GM18858 (cell line): Measurements from ENCODE around the gene MMP14.
"Not testable (repeated sequence)": the region's sequence is repeated elsewhere in the genome, so short reads cannot be mapped to it uniquely, and the experiment has no call there.

Source experiments
- ATAC-seq: cut with Tn5 transposase; IDR thresholded peaks from one replicate; pipeline ENCODE4 v1.9.1; 2021; ENCODE audit not compliant: unreplicated experiment

The MMP14 gene

GRCh38 chr14:22841311-22841710 is 4.9 kb downstream of the MMP14 start:
- ATAC-seq: no peak

GRCh38 chr14:22841769-22842168 is 5.4 kb downstream of the MMP14 start:
- ATAC-seq: no peak

DNA sequence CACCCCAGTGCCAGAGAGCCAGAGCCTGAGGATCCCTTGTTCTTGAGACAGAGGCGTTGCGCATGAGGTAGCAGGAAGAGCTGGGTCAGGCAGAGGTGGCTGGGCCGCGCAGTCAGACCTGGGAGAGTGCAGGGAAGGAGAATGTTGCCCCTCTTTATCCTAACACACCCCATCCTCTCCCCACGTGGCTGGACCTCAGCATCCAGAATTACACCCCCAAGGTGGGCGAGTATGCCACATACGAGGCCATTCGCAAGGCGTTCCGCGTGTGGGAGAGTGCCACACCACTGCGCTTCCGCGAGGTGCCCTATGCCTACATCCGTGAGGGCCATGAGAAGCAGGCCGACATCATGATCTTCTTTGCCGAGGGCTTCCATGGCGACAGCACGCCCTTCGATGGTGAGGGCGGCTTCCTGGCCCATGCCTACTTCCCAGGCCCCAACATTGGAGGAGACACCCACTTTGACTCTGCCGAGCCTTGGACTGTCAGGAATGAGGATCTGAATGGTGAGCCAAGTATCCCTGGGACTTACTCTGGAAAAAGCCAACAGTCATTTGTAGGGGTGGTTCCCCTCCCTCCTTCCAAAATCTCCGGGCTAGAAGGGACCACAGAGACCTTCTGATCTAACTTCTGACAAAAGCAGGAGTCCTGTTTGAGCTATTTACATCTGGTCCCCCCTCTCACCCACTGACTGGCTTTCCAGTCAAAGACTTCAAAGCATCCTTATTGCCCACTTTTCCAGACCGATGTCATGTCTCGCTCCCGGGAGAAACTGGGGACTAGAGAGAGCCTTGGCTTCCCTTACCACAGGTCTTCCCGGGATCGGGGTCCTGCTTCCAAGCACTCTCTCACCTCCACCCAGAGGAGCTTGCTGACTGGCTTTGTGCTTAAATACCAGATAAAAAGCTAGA is 6.1 kb downstream of the MMP14 start:
- no peak for ATAC-seq

DNA sequence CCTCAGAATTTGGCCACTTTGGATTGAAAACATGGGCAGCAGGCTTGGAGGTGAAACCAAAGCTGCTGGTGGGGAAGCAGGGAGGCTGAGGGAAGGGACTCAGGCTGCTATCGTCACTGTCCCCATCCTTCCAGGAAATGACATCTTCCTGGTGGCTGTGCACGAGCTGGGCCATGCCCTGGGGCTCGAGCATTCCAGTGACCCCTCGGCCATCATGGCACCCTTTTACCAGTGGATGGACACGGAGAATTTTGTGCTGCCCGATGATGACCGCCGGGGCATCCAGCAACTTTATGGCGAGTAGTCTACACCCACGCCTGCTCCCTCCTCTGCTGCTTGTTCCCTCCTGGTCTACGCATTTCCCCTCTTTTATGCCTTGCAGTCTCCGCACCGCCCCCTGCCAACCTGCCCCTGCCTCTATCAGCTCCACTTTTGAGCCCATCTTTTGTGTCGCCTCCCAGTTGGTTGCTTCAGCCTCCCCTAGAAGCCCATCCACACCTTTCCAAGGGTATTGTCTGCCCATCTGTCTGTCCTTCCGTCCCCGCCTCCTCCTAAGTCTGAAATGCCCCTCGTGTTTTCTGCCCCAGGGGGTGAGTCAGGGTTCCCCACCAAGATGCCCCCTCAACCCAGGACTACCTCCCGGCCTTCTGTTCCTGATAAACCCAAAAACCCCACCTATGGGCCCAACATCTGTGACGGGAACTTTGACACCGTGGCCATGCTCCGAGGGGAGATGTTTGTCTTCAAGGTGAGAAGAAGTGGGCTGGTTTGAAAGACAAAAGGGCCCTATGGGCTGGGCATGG is 6.9 kb downstream of the MMP14 start:
- ATAC-seq: no peak

DNA sequence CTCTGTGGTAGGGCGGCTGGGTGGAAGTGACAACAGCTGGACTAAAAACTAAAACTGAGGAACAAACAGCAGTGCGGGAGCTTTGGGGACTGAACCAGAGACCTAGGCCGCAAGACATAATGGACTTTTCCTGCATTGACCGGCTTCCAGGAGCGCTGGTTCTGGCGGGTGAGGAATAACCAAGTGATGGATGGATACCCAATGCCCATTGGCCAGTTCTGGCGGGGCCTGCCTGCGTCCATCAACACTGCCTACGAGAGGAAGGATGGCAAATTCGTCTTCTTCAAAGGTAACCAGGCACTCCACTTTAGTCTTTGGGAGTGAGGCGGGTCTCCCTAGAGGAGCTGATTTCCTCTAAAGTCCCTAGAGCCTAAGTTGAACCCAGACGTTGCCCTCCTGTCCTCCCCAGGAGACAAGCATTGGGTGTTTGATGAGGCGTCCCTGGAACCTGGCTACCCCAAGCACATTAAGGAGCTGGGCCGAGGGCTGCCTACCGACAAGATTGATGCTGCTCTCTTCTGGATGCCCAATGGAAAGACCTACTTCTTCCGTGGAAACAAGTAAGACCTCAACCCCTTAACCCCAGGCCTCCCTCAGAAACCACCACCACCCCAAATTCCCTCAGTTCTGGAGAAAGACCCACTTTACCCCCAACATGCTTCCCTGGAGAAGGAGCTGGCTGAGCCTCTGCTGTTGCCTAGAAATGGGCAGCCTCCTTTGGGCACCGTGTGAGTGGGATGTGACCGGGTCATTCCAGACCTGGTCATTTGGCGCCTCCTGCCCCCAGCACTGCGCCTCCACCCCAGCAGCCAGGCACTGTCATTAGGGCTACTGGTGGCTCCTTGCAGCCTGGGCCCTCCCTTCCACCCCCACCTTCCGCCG is 8.1 kb downstream of the MMP14 start:
- ATAC-seq: no peak

DNA sequence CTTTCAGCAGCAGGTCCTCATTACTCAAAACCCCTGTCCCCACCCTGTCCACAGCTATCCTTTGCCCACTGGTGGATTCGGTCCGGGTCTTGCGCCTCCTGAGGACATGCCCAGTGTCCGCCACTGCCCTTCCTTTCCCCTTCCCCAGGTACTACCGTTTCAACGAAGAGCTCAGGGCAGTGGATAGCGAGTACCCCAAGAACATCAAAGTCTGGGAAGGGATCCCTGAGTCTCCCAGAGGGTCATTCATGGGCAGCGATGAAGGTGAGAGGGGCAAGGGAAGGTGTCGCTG is 8.7 kb downstream of the MMP14 start:
- ATAC-seq: no peak

DNA sequence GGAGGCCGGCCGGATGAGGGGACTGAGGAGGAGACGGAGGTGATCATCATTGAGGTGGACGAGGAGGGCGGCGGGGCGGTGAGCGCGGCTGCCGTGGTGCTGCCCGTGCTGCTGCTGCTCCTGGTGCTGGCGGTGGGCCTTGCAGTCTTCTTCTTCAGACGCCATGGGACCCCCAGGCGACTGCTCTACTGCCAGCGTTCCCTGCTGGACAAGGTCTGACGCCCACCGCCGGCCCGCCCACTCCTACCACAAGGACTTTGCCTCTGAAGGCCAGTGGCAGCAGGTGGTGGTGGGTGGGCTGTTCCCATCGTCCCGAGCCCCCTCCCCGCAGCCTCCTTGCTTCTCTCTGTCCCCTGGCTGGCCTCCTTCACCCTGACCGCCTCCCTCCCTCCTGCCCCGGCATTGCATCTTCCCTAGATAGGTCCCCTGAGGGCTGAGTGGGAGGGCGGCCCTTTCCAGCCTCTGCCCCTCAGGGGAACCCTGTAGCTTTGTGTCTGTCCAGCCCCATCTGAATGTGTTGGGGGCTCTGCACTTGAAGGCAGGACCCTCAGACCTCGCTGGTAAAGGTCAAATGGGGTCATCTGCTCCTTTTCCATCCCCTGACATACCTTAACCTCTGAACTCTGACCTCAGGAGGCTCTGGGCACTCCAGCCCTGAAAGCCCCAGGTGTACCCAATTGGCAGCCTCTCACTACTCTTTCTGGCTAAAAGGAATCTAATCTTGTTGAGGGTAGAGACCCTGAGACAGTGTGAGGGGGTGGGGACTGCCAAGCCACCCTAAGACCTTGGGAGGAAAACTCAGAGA is 9.6 kb downstream of the MMP14 start:
- no peak for ATAC-seq

DNA sequence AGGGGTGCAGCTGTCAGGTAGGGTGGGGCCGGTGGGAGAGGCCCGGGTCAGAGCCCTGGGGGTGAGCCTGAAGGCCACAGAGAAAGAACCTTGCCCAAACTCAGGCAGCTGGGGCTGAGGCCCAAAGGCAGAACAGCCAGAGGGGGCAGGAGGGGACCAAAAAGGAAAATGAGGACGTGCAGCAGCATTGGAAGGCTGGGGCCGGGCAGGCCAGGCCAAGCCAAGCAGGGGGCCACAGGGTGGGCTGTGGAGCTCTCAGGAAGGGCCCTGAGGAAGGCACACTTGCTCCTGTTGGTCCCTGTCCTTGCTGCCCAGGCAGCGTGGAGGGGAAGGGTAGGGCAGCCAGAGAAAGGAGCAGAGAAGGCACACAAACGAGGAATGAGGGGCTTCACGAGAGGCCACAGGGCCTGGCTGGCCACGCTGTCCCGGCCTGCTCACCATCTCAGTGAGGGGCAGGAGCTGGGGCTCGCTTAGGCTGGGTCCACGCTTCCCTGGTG is 10.5 kb downstream of the MMP14 start:
- no peak for ATAC-seq

DNA sequence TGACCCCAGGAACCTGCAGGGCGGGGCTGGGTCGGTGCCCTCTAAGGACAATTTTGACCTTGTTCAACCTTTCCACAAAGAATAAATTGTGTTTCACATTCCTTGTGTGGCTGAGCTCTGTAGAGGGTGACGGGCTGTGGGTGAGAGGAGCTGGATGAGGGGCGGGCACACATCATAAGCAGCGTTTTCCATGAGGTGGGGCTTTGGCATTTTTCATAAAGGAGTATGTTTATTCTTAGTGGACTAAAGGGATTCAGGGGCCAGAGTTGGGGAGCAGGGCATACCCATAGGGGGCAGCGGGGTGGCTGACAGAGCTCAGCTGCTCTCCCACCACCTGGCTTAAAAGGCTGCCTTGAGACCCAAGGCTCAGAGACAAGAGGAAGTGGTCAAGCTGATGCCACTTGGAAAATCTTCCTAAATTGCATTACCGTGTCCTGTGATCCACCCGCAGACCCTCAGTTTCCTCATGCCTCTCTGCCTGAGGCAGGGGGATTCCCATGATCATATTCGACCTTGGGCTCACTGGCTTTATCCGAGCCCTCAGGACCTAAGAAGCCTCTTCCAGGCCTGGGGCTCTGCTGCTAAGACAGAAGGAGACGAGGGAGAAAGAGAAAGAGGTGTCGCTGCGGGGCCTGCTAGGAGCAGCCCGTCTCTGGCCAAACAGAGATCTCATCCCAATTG is 11.4 kb downstream of the MMP14 start:
- no peak for ATAC-seq

GRCh38 chr14:22848351-22849164 is 12.2 kb downstream of the MMP14 start:
- ATAC-seq: no peak

DNA sequence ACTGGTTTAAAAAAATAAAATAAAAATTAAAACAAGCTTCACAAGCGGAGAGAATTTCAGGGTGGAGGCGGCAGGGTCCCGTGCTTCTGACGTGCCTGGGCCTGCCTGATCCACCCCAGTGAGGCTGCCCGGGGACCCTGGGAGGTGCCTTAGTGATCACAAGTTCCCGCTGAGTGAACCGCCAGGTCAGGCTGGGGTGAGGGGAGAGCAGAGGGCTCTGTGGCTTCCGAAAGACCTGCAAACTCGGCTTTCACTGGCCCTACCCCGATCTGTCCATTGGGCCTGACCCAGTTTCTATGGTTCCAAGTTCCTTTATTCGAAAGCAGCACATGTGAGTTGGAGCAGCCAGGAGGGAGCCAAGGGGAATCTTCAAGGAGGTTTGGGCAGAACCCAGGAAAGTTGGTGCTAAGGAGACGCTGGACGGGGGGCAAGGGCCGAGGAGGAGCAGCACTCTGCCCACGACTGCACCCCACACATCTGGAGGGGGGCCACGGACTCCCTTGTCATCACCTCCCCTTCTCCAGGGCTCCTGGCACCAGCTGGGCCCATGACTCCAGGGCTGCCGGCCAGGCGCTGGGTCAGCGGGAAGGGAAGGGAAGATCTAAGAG is 12.9 kb downstream of the MMP14 start:
- no peak for ATAC-seq

- no peak for ATAC-seq
Measured at GRCh38 chr14:22850944-22851764, 14.8 kb downstream of the MMP14 start.

DNA sequence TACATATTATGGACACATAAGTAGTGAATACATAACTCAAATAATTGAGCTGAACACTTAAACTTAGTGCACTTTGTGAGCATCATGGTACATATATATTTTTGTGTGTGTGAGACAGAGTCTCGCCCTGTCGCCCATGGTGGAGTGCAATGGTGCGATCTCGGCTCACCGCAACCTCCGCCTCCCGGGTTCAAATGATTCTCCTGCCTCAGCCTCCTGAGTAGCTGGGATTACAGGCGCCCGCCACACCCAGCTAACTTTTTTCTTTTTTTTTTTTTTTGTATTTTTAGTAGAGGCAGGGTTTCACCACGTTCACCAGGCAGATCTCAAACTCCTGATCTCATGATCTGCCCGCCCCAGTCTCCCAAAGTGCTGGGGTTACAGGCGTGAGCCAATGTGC is 15.8 kb downstream of the MMP14 start:
- not testable (repeated sequence) for ATAC-seq

DNA sequence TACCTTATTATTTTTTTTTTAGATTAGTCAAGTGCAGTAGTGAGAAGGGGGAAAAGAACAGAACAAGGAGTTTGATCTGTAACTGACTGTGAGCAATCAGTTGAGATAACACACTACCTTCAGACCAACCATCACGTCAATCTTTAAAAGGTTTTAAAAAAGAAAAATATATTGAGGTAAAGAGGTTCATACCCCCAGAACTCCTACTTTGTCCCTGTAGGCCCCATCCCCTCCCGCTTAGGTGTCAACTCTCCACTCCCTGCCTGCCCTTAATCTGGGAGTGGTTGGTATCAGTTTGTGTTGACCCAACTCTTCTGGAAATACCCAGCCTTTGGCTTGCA is 16.2 kb downstream of the MMP14 start:
- ATAC-seq: no peak

DNA sequence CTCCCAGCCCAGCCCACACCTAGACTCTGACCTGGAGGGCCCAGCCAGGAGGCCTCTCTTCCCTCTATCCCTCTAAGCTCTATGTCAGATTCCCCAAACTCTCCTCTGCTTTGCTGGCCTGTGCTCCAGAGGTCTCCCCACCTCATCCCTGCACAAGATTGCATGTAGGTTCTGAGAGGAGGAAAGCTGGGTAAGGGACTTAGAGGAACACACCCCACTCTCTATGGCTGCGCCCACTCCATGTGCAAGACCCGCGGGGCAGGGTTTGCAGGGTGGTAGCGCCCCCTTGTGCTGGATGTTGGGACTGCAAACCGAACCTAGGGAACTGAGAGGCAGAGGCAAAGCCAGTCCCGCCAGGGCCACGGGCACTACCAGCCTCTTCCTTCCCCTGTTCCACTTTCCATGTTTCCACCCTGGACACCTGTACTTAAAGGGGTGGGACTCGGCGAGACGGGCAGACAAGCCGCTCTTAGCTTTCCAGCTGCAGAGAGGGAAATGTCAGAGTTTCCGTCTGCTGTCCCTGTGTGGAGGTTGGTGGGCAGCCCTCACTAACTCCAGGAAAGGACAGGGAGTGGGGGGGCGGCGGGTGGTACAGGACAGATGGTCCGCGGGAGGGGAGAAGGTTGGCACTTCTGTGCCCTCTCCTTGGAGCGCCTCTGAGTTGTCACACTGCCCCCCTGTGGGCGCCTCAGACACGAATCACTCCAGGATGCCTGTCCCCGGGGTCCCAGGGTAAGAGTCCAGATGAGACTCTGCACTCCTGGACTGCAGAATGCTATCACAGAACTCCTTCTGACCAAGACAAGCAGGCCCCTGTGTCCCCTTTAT is 16.8 kb downstream of the MMP14 start:
- peak; percentile 43 for ATAC-seq

GRCh38 chr14:22854296-22854695 is 17.9 kb downstream of the MMP14 start:
- ATAC-seq: not testable (repeated sequence)
